Muscle of leg (tissue), 11 donors: ENCODE data around the gene ADGRV1. TPM values are rescaled to one million over a fixed set of nuclear protein-coding genes. Genes with fewer than 3 reads are reported as not detected.
"Not testable (repeated sequence)": the region's sequence is repeated elsewhere in the genome, so short reads cannot be mapped to it uniquely, and the experiment has no call there.

ENCODE experiments used
- DNase-seq: peaks from one replicate; pipeline ENCODE4 v3.0.0; 2013
- H3K27ac ChIP-seq: one replicate; pipeline ENCODE4 v1.5.1; 2013; ENCODE audit warnings: mild to moderate bottlenecking, low read length, control low read depth
- H3K27me3 ChIP-seq: one replicate; pipeline ENCODE4 v1.6.1; 2013; ENCODE audit warnings: low read length; ENCODE audit not compliant: control insufficient read depth, insufficient read depth
- H3K36me3 ChIP-seq: one replicate; pipeline ENCODE4 v1.6.1; 2013; ENCODE audit warnings: low read length; ENCODE audit not compliant: control insufficient read depth, insufficient read depth
- H3K4me1 ChIP-seq: one replicate; pipeline ENCODE4 v1.6.1; 2013; ENCODE audit warnings: low read length; ENCODE audit not compliant: control insufficient read depth, insufficient read depth
- H3K4me3 ChIP-seq: one replicate; pipeline ENCODE4 v1.5.1; 2013; ENCODE audit warnings: low read length, control low read depth
- H3K9me3 ChIP-seq: replicated peaks from 2 replicates; pipeline ENCODE4 v1.6.1; 2013; ENCODE audit warnings: low read depth, low read length; ENCODE audit not compliant: control insufficient read depth
- WGBS: methylation state at CpG from one replicate; pipeline ENCODE4 v1.1.5; 2013; ENCODE audit warnings: missing lambda C conversion rate; ENCODE audit not compliant: insufficient coverage; 5-methylcytosine and 5-hydroxymethylcytosine counted together
- polyA plus RNA-seq, 8 donors: library from polyadenylated mRNA; unstranded; fragments of 120-200 nt; gene quantifications; one replicate each; pipeline versions ENCODE4 v1.2.1 to v1.2.3, GENCODE V29; 2013; ENCODE audit warnings: inconsistent platforms in 1 of 8, low replicate concordance in 1 of 8; ENCODE audit not compliant: insufficient read length in 8 of 8, insufficient read depth in 1 of 8
- total RNA-seq: library from RNA; stranded (reverse); fragments of 120-200 nt; gene quantifications from one replicate; pipeline ENCODE4 v1.2.4, GENCODE V29; 2013

Gene ADGRV1
- total and polyA plus RNA-seq, 9 donors: 0.49 to 2.5 (median 0.88) TPM

- H3K27ac ChIP-seq, H3K4me3 ChIP-seq, H3K27me3 ChIP-seq, DNase-seq, H3K4me1 ChIP-seq, H3K36me3 ChIP-seq, H3K9me3 ChIP-seq: not testable (repeated sequence)
- WGBS: no CpG with 5 or more reads among the region's 2 CpGs
Observed at GRCh38 chr5:90796919-90797318, 238.3 kb downstream of the ADGRV1 start.

- H3K36me3 ChIP-seq, DNase-seq, H3K4me1 ChIP-seq, H3K27me3 ChIP-seq, H3K27ac ChIP-seq, H3K9me3 ChIP-seq, H3K4me3 ChIP-seq: not testable (repeated sequence)
- WGBS: no CpG with 5 or more reads among the region's 1 CpG
Observed at GRCh38 chr5:90800082-90800481, 241.5 kb downstream of the ADGRV1 start.

GRCh38 chr5:90800515-90800914 is 241.9 kb downstream of the ADGRV1 start:
- WGBS: no CpG with 5 or more reads among the region's 3 CpGs
- DNase-seq, H3K9me3 ChIP-seq, H3K27ac ChIP-seq, H3K36me3 ChIP-seq, H3K4me1 ChIP-seq, H3K4me3 ChIP-seq, H3K27me3 ChIP-seq: not testable (repeated sequence)

- Histone ChIP-seq H3K4me3 (no peak overlapping the region), H3K27me3 (no peaks in the 10 kb centered on the region), H3K27ac (no peak overlapping the region), H3K9me3 (no peaks in the 10 kb centered on the region), H3K36me3 (no peaks in the 10 kb centered on the region), H3K4me1 (no peaks in the 10 kb centered on the region)
- peak; percentile 30 for DNase-seq
- no CpG with 5 or more reads among the region's 6 CpGs for WGBS
Observed at GRCh38 chr5:90802474-90803317, 244.1 kb downstream of the ADGRV1 start.

GRCh38 chr5:90803381-90803780 is 244.8 kb downstream of the ADGRV1 start:
- Histone ChIP-seq H3K36me3 (no peaks in the 10 kb centered on the region), H3K27me3 (no peaks in the 10 kb centered on the region), H3K4me1 (no peaks in the 10 kb centered on the region), H3K4me3 (no peak overlapping the region), H3K9me3 (no peaks in the 10 kb centered on the region), H3K27ac (no peak overlapping the region)
- DNase-seq: no peak
- WGBS: no CpG with 5 or more reads among the region's 4 CpGs

- Histone ChIP-seq H3K4me1 (no peaks in the 10 kb centered on the region), H3K27ac (no peak overlapping the region)
- 17% methylated on average over 1 of the region's 2 CpGs for WGBS
Observed at GRCh38 chr5:90803876-90804275, 245.3 kb downstream of the ADGRV1 start.

GRCh38 chr5:90807496-90807895 is 248.9 kb downstream of the ADGRV1 start:
- H3K27me3 ChIP-seq: no peaks in the 10 kb centered on the region
- H3K27ac ChIP-seq: no peak overlapping the region
- H3K4me1 ChIP-seq: no peaks in the 10 kb centered on the region
- 25% methylated on average over 2 of the region's 6 CpGs for WGBS
- H3K36me3 ChIP-seq: no peaks in the 10 kb centered on the region
- no peak overlapping the region for H3K4me3 ChIP-seq
- peak; percentile 4 for DNase-seq
- H3K9me3 ChIP-seq: no peaks in the 10 kb centered on the region

More at GRCh38 chr5:90803876-90804275, 245.3 kb downstream of the ADGRV1 start:
- Histone ChIP-seq H3K9me3 (no peaks in the 10 kb centered on the region), H3K4me3 (no peak overlapping the region), H3K36me3 (no peaks in the 10 kb centered on the region), H3K27me3 (no peaks in the 10 kb centered on the region)
- no peak for DNase-seq

- H3K36me3 ChIP-seq: no peaks in the 10 kb centered on the region
- no peaks in the 10 kb centered on the region for H3K27me3 ChIP-seq
- no peak overlapping the region for H3K27ac ChIP-seq
- no peaks in the 10 kb centered on the region for H3K4me1 ChIP-seq
- no peak overlapping the region for H3K4me3 ChIP-seq
- DNase-seq: peak; percentile 4
- no peaks in the 10 kb centered on the region for H3K9me3 ChIP-seq
- no CpG with 5 or more reads among the region's 4 CpGs for WGBS
Observed at GRCh38 chr5:90809311-90810056, 250.9 kb downstream of the ADGRV1 start.

- H3K27me3 ChIP-seq: no peaks in the 10 kb centered on the region
- no CpG with 5 or more reads among the region's 4 CpGs for WGBS
- H3K4me1 ChIP-seq: no peaks in the 10 kb centered on the region
- no peak overlapping the region for H3K27ac ChIP-seq
- no peaks in the 10 kb centered on the region for H3K9me3 ChIP-seq
- no peak overlapping the region for H3K4me3 ChIP-seq
- no peak for DNase-seq
- no peaks in the 10 kb centered on the region for H3K36me3 ChIP-seq
Observed at GRCh38 chr5:90810211-90810610, 251.6 kb downstream of the ADGRV1 start.

GRCh38 chr5:90813392-90813791 is 254.8 kb downstream of the ADGRV1 start:
- H3K4me1 ChIP-seq: no peaks in the 10 kb centered on the region
- H3K4me3 ChIP-seq: no peak overlapping the region
- H3K9me3 ChIP-seq: no peaks in the 10 kb centered on the region
- no peaks in the 10 kb centered on the region for H3K36me3 ChIP-seq
- no peaks in the 10 kb centered on the region for H3K27me3 ChIP-seq
- H3K27ac ChIP-seq: no peak overlapping the region
- DNase-seq: no peak
- WGBS: 78% methylated on average over 3 of the region's 4 CpGs
